ENCODE results near the gene GFOD2.

The GFOD2 gene

DNA sequence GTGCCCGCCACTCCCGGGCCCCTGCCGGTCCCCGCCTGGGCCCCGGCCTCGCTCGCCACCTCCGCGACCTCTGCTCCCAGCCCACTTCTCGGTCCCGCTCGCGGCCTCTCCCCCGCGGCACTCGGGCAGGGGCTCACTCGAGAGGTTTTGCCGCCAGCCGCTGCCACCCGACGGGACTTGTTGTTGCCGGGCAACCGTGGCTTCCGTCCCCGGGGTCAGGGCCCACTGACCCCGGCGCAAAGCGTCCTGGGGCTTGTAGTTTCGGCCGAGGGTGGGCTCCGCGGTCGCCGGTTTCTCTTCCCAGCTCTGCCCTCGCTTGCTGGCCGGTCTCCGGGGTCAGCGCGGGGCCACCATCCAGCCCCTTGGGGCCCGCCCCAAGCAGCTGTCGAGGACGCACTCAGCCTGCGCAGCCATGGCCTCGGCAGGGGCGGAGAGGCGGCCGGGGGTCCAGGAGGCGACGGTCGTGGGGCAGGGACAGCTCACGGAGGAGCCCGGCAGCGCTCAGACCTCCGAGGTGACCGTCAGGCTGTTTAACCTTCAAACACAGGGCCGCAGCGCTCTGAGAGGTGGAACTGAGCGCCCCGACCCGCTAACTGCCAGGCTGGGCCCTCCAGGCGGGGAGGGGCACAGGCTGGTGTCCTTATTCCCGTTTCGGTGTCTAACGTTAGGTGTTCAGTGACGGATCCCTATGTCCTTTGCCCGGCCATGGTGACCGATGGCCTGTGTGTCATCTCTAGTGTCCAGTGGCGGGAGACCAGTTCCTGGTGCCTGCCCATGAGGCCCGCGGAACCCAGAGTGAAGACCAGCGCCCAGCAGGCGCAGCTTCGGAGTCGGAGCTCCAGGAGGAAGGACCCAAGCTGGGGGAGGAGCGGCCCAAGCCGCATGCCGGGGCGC is 52.3 kb downstream of the GFOD2 start, which contains the start of the genes C16orf86 and ENKD1:
Gene C16orf86 (plus strand): TSS at position 256 of the 894 bp plus-strand sequence. CDS start 157 bp downstream, at position 413.
Gene ENKD1 (minus strand): TSS at position 192 of the 894 bp plus-strand sequence. CDS start 308 bp downstream, outside the sequence.
- Histone ChIP-seq H3K9me3 (ENCODE audit: control insufficient read depth in 1 of 2, low read length in 2 of 2) (no peaks in the 10 kb centered on the region), H3K9ac (ENCODE audit: low read depth in 1 of 2, low read length in 2 of 2) (peak within 1 kb of the TSS; percentile 64), H3K27ac (ENCODE audit: low read depth, low read length) (peak within 1 kb of the TSS; percentile 79), H3K36me3 (ENCODE audit: control insufficient read depth in 1 of 2, insufficient read depth in 2 of 2, low read length in 2 of 2) (no peaks in the 10 kb centered on the region), H3K27me3 (ENCODE audit: control insufficient read depth in 1 of 2, insufficient read depth in 2 of 2, low read length in 2 of 2) (no peaks in the 10 kb centered on the region), H3K4me1 (ENCODE audit: control insufficient read depth in 1 of 2, insufficient read depth in 2 of 2, low read length in 2 of 2) (peaks cover 11 to 24% of the 10 kb centered on the region in 2 donors), H3K4me3 (ENCODE audit: low read depth in 1 of 2, low read length in 2 of 2) (peak within 1 kb of the TSS; percentile 74 to 82)

DNA sequence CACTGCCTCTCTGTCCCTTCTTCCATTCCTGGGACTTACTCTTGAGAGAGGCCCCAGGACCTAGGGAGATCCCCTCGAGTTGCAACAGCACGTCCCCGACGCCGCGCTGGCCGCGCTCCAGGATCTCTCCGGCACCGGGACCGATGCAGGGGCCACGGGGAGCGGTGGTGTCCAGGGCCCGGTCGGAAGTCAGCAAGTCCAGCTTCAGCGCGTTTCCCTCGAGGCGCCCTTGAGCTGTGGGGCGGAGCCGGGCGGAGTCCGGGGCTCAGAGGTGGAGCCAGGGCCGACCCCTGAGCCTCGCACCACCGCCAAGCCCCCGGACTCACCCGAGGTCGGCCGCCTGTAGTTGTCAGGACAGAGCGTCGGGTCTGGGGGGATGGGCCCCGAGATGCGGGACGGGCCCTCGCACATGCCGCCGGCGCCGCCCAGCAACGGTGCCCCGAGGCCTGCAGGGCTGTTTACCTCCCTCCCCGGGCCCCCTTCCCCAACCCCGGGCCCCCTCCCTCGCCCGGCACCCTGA is 53.0 kb downstream of the GFOD2 start:
- Histone ChIP-seq H3K9ac (ENCODE audit: low read depth in 1 of 2, low read length in 2 of 2) (peak overlapping the region in 1 of 2 donors; percentile 64), H3K27ac (ENCODE audit: low read depth, low read length) (no peak overlapping the region), H3K4me1 (ENCODE audit: control insufficient read depth in 1 of 2, insufficient read depth in 2 of 2, low read length in 2 of 2) (peaks cover 11 to 31% of the 10 kb centered on the region in 2 donors), H3K36me3 (ENCODE audit: control insufficient read depth in 1 of 2, insufficient read depth in 2 of 2, low read length in 2 of 2) (no peaks in the 10 kb centered on the region), H3K4me3 (ENCODE audit: low read depth in 1 of 2, low read length in 2 of 2) (peak overlapping the region; percentile 74 to 82), H3K9me3 (ENCODE audit: control insufficient read depth in 1 of 2, low read length in 2 of 2) (no peaks in the 10 kb centered on the region), H3K27me3 (ENCODE audit: control insufficient read depth in 1 of 2, insufficient read depth in 2 of 2, low read length in 2 of 2) (no peaks in the 10 kb centered on the region)

DNA sequence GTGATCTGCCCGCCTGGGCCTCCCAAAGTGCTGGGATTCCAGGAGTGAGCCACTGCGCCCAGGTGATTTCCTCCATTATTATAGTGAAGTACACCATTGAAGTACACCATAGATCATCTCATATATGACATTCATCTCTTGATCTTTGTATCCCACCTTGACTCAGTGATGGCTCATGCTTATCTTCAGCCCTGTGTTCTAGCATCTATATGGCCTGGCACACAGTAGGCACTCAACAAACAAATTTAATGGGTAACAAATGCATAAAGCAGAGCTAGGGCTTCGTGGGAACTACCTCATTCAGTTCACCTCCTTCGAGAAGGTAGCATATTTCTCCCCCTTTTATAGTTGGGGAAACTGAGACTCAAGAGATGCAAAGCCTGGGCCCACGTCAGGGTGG is 53.5 kb downstream of the GFOD2 start:
- H3K27me3 ChIP-seq (ENCODE audit: control insufficient read depth in 1 of 2, insufficient read depth in 2 of 2, low read length in 2 of 2) = no peaks in the 10 kb centered on the region
- H3K4me3 ChIP-seq (ENCODE audit: low read depth in 1 of 2, low read length in 2 of 2) = peak overlapping the region; percentile 74 to 82
- H3K27ac ChIP-seq (ENCODE audit: low read depth, low read length) = no peak overlapping the region
- H3K9ac ChIP-seq (ENCODE audit: low read depth in 1 of 2, low read length in 2 of 2) = no peak overlapping the region
- H3K4me1 ChIP-seq (ENCODE audit: control insufficient read depth in 1 of 2, insufficient read depth in 2 of 2, low read length in 2 of 2) = peaks cover 11 to 33% of the 10 kb centered on the region in 2 donors
- H3K9me3 ChIP-seq (ENCODE audit: control insufficient read depth in 1 of 2, low read length in 2 of 2) = no peaks in the 10 kb centered on the region
- no peaks in the 10 kb centered on the region for H3K36me3 ChIP-seq (ENCODE audit: control insufficient read depth in 1 of 2, insufficient read depth in 2 of 2, low read length in 2 of 2)

DNA sequence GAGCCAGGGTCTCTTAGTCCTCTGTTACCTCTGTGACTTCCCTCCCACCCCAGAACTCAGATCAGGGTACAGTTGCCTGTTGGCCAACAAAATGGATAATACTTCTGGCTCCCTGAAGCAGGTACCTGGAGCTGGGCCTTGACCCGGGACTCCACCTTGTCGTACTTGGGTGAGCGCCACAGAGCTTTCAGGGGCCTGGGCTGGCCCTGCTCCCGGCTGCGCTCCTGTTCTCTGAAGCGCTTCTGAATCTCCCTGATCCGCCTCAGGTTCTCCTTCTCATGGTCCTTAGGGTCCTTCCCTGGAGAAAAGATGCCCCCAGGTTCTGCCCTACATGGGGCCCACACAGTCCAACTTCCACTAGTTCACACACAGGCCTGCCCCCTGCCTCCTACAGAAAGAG is 54.2 kb downstream of the GFOD2 start:
- Histone ChIP-seq H3K4me1 (ENCODE audit: control insufficient read depth in 1 of 2, insufficient read depth in 2 of 2, low read length in 2 of 2) (peaks cover 11 to 36% of the 10 kb centered on the region in 2 donors), H3K9ac (ENCODE audit: low read depth in 1 of 2, low read length in 2 of 2) (no peak overlapping the region), H3K4me3 (ENCODE audit: low read depth in 1 of 2, low read length in 2 of 2) (no peak overlapping the region)

DNA sequence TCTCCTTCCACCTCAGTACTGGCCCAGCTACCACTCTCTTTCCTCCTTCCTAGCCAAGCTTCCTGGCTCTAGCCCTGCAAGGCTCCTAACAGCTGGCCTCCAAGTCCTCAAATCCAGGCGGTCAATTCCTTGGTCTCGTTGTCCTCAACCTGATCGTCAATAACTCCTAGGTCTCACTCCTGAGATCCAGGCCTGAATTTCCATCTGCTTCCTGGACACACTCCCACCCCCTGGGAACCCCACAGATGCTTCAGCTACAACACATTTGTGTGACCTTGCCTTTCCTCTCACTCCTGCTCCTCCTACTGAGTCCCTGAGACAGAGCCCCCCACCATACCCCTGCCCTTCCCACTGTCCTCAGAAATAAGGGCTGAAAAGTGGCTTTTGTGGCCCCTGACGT is 54.9 kb downstream of the GFOD2 start:
- Histone ChIP-seq H3K9me3 (ENCODE audit: control insufficient read depth in 1 of 2, low read length in 2 of 2) (no peaks in the 10 kb centered on the region), H3K36me3 (ENCODE audit: control insufficient read depth in 1 of 2, insufficient read depth in 2 of 2, low read length in 2 of 2) (no peaks in the 10 kb centered on the region), H3K4me3 (ENCODE audit: low read depth in 1 of 2, low read length in 2 of 2) (no peak overlapping the region), H3K27me3 (ENCODE audit: control insufficient read depth in 1 of 2, insufficient read depth in 2 of 2, low read length in 2 of 2) (no peaks in the 10 kb centered on the region), H3K27ac (ENCODE audit: low read depth, low read length) (no peak overlapping the region), H3K9ac (ENCODE audit: low read depth in 1 of 2, low read length in 2 of 2) (no peak overlapping the region), H3K4me1 (ENCODE audit: control insufficient read depth in 1 of 2, insufficient read depth in 2 of 2, low read length in 2 of 2) (peaks cover 14 to 42% of the 10 kb centered on the region in 2 donors)

More for the DNA sequence above, 54.2 kb downstream of the GFOD2 start:
- H3K9me3 ChIP-seq (ENCODE audit: control insufficient read depth in 1 of 2, low read length in 2 of 2) = no peaks in the 10 kb centered on the region
- H3K36me3 ChIP-seq (ENCODE audit: control insufficient read depth in 1 of 2, insufficient read depth in 2 of 2, low read length in 2 of 2) = no peaks in the 10 kb centered on the region
- no peaks in the 10 kb centered on the region for H3K27me3 ChIP-seq (ENCODE audit: control insufficient read depth in 1 of 2, insufficient read depth in 2 of 2, low read length in 2 of 2)
- no peak overlapping the region for H3K27ac ChIP-seq (ENCODE audit: low read depth, low read length)

DNA sequence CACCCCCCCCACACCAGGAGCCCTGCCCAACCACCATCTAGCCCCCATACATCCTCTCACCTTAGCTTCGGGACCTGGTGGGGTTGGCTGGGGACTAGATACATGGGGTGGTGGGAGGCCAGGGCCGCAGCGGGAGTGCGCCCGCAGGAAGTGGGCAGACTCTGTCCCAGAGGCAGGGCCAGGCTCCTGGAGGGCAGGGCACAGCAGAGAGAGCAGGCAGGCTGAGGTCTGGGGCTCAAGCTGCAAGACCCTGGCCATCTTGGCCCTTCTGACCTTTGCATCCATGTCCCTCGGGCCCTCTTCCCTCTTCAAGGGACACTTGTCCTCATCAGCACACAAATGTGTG is 55.3 kb downstream of the GFOD2 start:
- peaks cover 17 to 46% of the 10 kb centered on the region in 2 donors for H3K4me1 ChIP-seq (ENCODE audit: control insufficient read depth in 1 of 2, insufficient read depth in 2 of 2, low read length in 2 of 2)
- no peak overlapping the region for H3K4me3 ChIP-seq (ENCODE audit: low read depth in 1 of 2, low read length in 2 of 2)

DNA sequence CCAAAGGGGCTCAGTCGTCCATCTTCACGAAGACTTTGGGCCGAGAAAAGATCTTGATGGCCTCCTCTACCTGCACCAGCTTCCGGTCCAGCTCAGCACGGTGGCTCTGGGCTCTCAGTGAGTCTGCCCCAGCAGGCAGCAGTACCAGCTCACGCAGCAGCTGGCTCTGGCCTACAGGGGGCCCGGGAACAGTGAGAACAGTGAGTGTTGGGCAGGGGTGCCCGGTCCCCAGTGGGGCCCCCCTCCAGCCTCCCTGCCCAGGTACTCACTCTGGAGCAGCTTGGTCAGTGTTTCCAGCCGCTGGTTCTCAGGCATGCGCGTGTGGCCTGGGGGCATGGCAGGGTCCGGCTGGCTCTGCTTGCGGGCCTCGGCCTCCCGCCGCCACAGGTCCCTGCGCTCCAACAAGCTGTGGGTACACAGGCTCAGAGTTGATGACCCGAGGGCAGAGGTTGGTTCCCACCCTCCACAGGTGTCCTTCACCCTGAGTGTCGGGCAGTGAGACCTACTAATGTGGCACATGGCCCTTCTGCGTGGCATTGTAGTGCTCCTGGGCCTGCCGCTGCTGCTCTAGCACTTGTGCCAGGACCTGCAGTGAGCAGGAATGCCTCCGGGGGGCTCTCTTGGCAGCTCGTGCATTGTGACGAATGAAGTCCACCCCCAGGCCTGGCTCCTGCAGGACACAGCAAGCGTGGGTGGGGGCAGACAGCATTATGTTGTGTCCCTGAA is 55.8 kb downstream of the GFOD2 start:
- no peaks in the 10 kb centered on the region for H3K27me3 ChIP-seq (ENCODE audit: control insufficient read depth in 1 of 2, insufficient read depth in 2 of 2, low read length in 2 of 2)
- no peak overlapping the region for H3K9ac ChIP-seq (ENCODE audit: low read depth in 1 of 2, low read length in 2 of 2)
- peaks cover 0 to 2% of the 10 kb centered on the region in 2 donors for H3K36me3 ChIP-seq (ENCODE audit: control insufficient read depth in 1 of 2, insufficient read depth in 2 of 2, low read length in 2 of 2)
- H3K9me3 ChIP-seq (ENCODE audit: control insufficient read depth in 1 of 2, low read length in 2 of 2) = no peaks in the 10 kb centered on the region
- H3K27ac ChIP-seq (ENCODE audit: low read depth, low read length) = no peak overlapping the region
- H3K4me3 ChIP-seq (ENCODE audit: low read depth in 1 of 2, low read length in 2 of 2) = no peak overlapping the region
- peaks cover 17 to 47% of the 10 kb centered on the region in 2 donors for H3K4me1 ChIP-seq (ENCODE audit: control insufficient read depth in 1 of 2, insufficient read depth in 2 of 2, low read length in 2 of 2)

More for the DNA sequence above, 55.3 kb downstream of the GFOD2 start:
- H3K27me3 ChIP-seq (ENCODE audit: control insufficient read depth in 1 of 2, insufficient read depth in 2 of 2, low read length in 2 of 2) = no peaks in the 10 kb centered on the region
- H3K9me3 ChIP-seq (ENCODE audit: control insufficient read depth in 1 of 2, low read length in 2 of 2) = no peaks in the 10 kb centered on the region
- no peak overlapping the region for H3K9ac ChIP-seq (ENCODE audit: low read depth in 1 of 2, low read length in 2 of 2)
- no peaks in the 10 kb centered on the region for H3K36me3 ChIP-seq (ENCODE audit: control insufficient read depth in 1 of 2, insufficient read depth in 2 of 2, low read length in 2 of 2)
- no peak overlapping the region for H3K27ac ChIP-seq (ENCODE audit: low read depth, low read length)

DNA sequence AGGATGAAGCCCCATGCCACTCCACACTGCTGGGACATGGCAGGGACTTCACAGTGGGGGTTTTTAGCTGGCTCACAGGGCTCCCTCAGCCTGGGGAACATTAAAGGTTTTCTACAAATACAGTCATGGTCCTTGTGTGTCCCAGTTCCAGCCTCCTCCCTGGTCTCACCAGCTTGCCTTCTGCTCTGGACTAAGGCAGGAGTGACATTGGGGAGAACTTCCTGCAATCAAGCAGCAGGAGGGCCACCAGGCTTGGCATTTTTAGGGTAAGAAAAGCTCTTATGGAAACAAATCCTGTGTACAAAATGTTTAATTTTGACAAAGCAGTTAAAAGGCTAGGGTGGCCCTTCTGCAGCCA is 56.5 kb downstream of the GFOD2 start:
- Histone ChIP-seq H3K27ac (ENCODE audit: low read depth, low read length) (no peak overlapping the region), H3K9ac (ENCODE audit: low read depth in 1 of 2, low read length in 2 of 2) (no peak overlapping the region), H3K4me3 (ENCODE audit: low read depth in 1 of 2, low read length in 2 of 2) (no peak overlapping the region), H3K4me1 (ENCODE audit: control insufficient read depth in 1 of 2, insufficient read depth in 2 of 2, low read length in 2 of 2) (peaks cover 16 to 41% of the 10 kb centered on the region in 2 donors), H3K9me3 (ENCODE audit: control insufficient read depth in 1 of 2, low read length in 2 of 2) (no peaks in the 10 kb centered on the region), H3K27me3 (ENCODE audit: control insufficient read depth in 1 of 2, insufficient read depth in 2 of 2, low read length in 2 of 2) (no peaks in the 10 kb centered on the region), H3K36me3 (ENCODE audit: control insufficient read depth in 1 of 2, insufficient read depth in 2 of 2, low read length in 2 of 2) (peaks cover 3 to 7% of the 10 kb centered on the region in 2 donors)

DNA sequence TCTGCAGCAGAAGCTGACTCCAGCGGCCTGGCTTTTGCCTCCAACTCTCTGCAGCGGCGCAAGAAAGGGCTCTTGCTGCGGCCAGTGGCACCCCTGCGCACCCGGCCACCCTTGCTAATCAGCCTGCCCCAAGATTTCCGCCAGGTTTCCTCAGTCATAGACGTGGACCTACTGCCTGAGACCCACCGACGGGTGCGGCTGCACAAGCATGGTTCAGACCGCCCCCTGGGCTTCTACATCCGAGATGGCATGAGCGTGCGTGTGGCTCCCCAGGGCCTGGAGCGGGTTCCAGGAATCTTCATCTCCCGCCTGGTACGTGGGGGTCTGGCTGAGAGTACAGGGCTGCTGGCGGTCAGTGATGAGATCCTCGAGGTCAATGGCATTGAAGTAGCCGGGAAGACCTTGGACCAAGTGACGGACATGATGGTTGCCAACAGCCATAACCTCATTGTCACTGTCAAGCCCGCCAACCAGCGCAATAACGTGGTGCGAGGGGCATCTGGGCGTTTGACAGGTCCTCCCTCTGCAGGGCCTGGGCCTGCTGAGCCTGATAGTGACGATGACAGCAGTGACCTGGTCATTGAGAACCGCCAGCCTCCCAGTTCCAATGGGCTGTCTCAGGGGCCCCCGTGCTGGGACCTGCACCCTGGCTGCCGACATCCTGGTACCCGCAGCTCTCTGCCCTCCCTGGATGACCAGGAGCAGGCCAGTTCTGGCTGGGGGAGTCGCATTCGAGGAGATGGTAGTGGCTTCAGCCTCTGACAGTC is 57.0 kb downstream of the GFOD2 start:
- no peaks in the 10 kb centered on the region for H3K27me3 ChIP-seq (ENCODE audit: control insufficient read depth in 1 of 2, insufficient read depth in 2 of 2, low read length in 2 of 2)
- H3K36me3 ChIP-seq (ENCODE audit: control insufficient read depth in 1 of 2, insufficient read depth in 2 of 2, low read length in 2 of 2) = peaks cover 5 to 9% of the 10 kb centered on the region in 2 donors
- H3K9ac ChIP-seq (ENCODE audit: low read depth in 1 of 2, low read length in 2 of 2) = no peak overlapping the region
- no peak overlapping the region for H3K4me3 ChIP-seq (ENCODE audit: low read depth in 1 of 2, low read length in 2 of 2)
- H3K9me3 ChIP-seq (ENCODE audit: control insufficient read depth in 1 of 2, low read length in 2 of 2) = no peaks in the 10 kb centered on the region
- H3K27ac ChIP-seq (ENCODE audit: low read depth, low read length) = no peak overlapping the region
- peaks cover 12 to 35% of the 10 kb centered on the region in 2 donors for H3K4me1 ChIP-seq (ENCODE audit: control insufficient read depth in 1 of 2, insufficient read depth in 2 of 2, low read length in 2 of 2)
